SK-N-MC (cell line): Measurements from ENCODE around the gene RAD23A.

Experiments used
- EZH2 ChIP-seq: fragments of 200-600 bp; sonication (generic); IDR thresholded peaks from one replicate; pipeline ENCODE4 v1.6.1; 2017; ENCODE audit warnings: antibody characterized with exemption
- FOXP2 ChIP-seq: optimal IDR thresholded peaks from 2 replicates; pipeline ENCODE3; 2011; ENCODE audit warnings: mild to moderate bottlenecking, moderate library complexity; ENCODE audit not compliant: insufficient read depth; ENCODE audit errors: extremely low read length, control extremely low read depth
- POLR2AphosphoS5 ChIP-seq: IDR thresholded peaks from 2 replicates; pipeline ENCODE4 v1.6.1; 2012; ENCODE audit warnings: mild to moderate bottlenecking, low read depth, low read length, borderline replicate concordance

DNA sequence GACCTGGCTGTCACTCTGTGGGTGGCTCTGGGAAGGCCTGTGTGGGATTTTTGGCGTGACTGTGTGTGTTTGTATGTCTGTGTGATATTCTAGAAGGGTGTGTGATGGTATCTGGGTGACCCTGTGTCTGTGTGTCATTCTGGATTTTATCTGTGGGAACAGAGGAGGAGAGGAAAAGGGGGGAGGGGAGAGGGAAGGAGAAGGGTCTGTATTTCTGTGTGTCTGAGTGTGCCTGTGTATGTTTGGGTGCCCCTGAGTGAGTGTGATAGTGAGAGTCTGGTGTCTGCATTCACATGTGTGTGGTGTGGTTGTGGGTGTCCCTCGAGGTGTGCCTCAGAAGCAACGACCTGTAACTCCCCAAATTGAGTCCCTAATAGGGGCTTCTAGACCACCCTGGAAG is 41.5 kb downstream of the RAD23A start:
- no peak for TF ChIP-seq FOXP2
- TF ChIP-seq POLR2AphosphoS5: no peak
- no peak for TF ChIP-seq EZH2
